ENCODE results near the gene CACUL1. TPM values are rescaled to one million over a fixed set of nuclear protein-coding genes. Genes with fewer than 3 reads are reported as not detected.
"Not testable (repeated sequence)": the region's sequence is repeated elsewhere in the genome, so short reads cannot be mapped to it uniquely, and the experiment has no call there.

The CACUL1 gene
- total RNA-seq, 1 experiment from 2014 or later = 31.9 TPM

GRCh38 chr10:118785551-118785950 lies 30.8 kb upstream of the CACUL1 start:
- intact Hi-C loops (cut with micrococcal nuclease; ENCODE audit: unreplicated experiment) = no loop called here
- Histone ChIP-seq H3K27ac (ENCODE audit: low read depth, low read length, poor library complexity, severe bottlenecking) (no peak overlapping the region), H3K9me3 (ENCODE audit: low read depth, low read length, poor library complexity, severe bottlenecking) (no peaks in the 10 kb centered on the region), H3K27me3 (replicated peaks; ENCODE audit: insufficient read depth, low read depth, low read length, poor library complexity) (peaks cover 17% of the 10 kb centered on the region), H3K4me1 (ENCODE audit: insufficient read depth, low read length, poor library complexity, severe bottlenecking) (no peaks in the 10 kb centered on the region), H3K4me3 (ENCODE audit: low read depth, low read length, poor library complexity, severe bottlenecking) (no peak overlapping the region), H3K36me3 (ENCODE audit: insufficient read depth, low read length, poor library complexity, severe bottlenecking) (no peaks in the 10 kb centered on the region)
- BruUV-seq (replicated peaks) = no TSS peak
- TF ChIP-seq EZH2 (IDR thresholded peaks at IDR 0.05; ENCODE audit: borderline replicate concordance, low read depth, low read length, poor library complexity, severe bottlenecking) = no peak
- TF ChIP-seq, protein P1, sequence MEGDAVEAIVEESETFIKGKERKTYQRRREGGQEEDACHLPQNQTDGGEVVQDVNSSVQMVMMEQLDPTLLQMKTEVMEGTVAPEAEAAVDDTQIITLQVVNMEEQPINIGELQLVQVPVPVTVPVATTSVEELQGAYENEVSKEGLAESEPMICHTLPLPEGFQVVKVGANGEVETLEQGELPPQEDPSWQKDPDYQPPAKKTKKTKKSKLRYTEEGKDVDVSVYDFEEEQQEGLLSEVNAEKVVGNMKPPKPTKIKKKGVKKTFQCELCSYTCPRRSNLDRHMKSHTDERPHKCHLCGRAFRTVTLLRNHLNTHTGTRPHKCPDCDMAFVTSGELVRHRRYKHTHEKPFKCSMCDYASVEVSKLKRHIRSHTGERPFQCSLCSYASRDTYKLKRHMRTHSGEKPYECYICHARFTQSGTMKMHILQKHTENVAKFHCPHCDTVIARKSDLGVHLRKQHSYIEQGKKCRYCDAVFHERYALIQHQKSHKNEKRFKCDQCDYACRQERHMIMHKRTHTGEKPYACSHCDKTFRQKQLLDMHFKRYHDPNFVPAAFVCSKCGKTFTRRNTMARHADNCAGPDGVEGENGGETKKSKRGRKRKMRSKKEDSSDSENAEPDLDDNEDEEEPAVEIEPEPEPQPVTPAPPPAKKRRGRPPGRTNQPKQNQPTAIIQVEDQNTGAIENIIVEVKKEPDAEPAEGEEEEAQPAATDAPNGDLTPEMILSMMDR (conservative IDR thresholded peaks at IDR 0.05; ENCODE audit: low read depth, low read length) = no peak
- DNase-seq (ENCODE audit: low spot score) = no peak
- ChIA-PET CTCF (no interaction called here), POLR2A (ENCODE audit: low non-redundant PET) (no interaction called here)

- DNase-seq (ENCODE audit: low spot score) = no peak
- no TSS peak for BruUV-seq (replicated peaks)
- Histone ChIP-seq H3K27ac (ENCODE audit: low read depth, low read length, poor library complexity, severe bottlenecking) (no peak overlapping the region), H3K27me3 (replicated peaks; ENCODE audit: insufficient read depth, low read depth, low read length, poor library complexity) (peaks cover 17% of the 10 kb centered on the region), H3K36me3 (ENCODE audit: insufficient read depth, low read length, poor library complexity, severe bottlenecking) (no peaks in the 10 kb centered on the region), H3K4me1 (ENCODE audit: insufficient read depth, low read length, poor library complexity, severe bottlenecking) (no peaks in the 10 kb centered on the region), H3K9me3 (ENCODE audit: low read depth, low read length, poor library complexity, severe bottlenecking) (no peaks in the 10 kb centered on the region), H3K4me3 (ENCODE audit: low read depth, low read length, poor library complexity, severe bottlenecking) (no peak overlapping the region)
- intact Hi-C loops (cut with micrococcal nuclease; ENCODE audit: unreplicated experiment) = no loop called here
- ChIA-PET CTCF (no interaction called here), POLR2A (ENCODE audit: low non-redundant PET) (no interaction called here)
- TF ChIP-seq, protein P1 (conservative IDR thresholded peaks at IDR 0.05; ENCODE audit: low read depth, low read length) = no peak
- TF ChIP-seq EZH2 (IDR thresholded peaks at IDR 0.05; ENCODE audit: borderline replicate concordance, low read depth, low read length, poor library complexity, severe bottlenecking) = no peak
Observed at GRCh38 chr10:118783776-118784545, 29.2 kb upstream of the CACUL1 start.

DNA sequence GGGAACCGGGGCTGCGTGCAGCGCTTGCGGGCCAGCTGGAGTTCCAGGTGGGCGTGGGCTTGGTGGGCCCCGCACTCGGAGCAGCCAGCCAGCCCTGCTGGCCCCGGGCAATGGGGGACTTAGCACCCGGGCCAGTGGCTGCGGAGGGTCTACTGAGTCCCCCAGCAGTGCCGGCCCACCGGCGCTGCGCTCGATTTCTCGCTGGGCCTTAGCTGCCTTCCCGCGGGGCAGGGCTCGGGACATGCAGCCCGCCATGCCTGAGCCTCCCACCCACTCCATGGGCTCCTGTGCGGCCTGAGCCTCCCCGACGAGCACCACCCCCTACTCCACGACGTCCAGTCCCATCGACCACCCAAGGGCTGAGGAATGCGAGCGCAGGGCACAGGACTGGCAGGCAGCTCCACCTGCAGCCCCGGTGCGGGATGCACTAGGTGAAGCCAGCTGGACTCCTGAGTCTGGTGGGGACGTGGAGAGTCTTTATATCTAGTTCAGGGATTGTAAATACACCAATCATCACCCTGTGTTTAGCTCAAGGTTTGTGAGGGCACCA lies 28.2 kb upstream of the CACUL1 start:
- CTCF ChIA-PET; H3K4me3 ChIP-seq (ENCODE audit: low read depth, low read length, poor library complexity, severe bottlenecking); POLR2A ChIA-PET (ENCODE audit: low non-redundant PET); H3K4me1 ChIP-seq (ENCODE audit: insufficient read depth, low read length, poor library complexity, severe bottlenecking); H3K27ac ChIP-seq (ENCODE audit: low read depth, low read length, poor library complexity, severe bottlenecking); BruUV-seq (replicated peaks); intact Hi-C loops (cut with micrococcal nuclease; ENCODE audit: unreplicated experiment); H3K9me3 ChIP-seq (ENCODE audit: low read depth, low read length, poor library complexity, severe bottlenecking); DNase-seq (ENCODE audit: low spot score); H3K36me3 ChIP-seq (ENCODE audit: insufficient read depth, low read length, poor library complexity, severe bottlenecking): not testable (repeated sequence)
- H3K27me3 ChIP-seq (replicated peaks; ENCODE audit: insufficient read depth, low read depth, low read length, poor library complexity) = peaks cover 11% of the 10 kb centered on the region

GRCh38 chr10:118781541-118781940 lies 26.8 kb upstream of the CACUL1 start:
- ChIA-PET POLR2A (ENCODE audit: low non-redundant PET) (no interaction called here), CTCF (no interaction called here)
- Histone ChIP-seq H3K4me1 (ENCODE audit: insufficient read depth, low read length, poor library complexity, severe bottlenecking) (no peaks in the 10 kb centered on the region), H3K27me3 (replicated peaks; ENCODE audit: insufficient read depth, low read depth, low read length, poor library complexity) (no peaks in the 10 kb centered on the region), H3K4me3 (ENCODE audit: low read depth, low read length, poor library complexity, severe bottlenecking) (no peak overlapping the region), H3K27ac (ENCODE audit: low read depth, low read length, poor library complexity, severe bottlenecking) (no peak overlapping the region), H3K36me3 (ENCODE audit: insufficient read depth, low read length, poor library complexity, severe bottlenecking) (no peaks in the 10 kb centered on the region), H3K9me3 (ENCODE audit: low read depth, low read length, poor library complexity, severe bottlenecking) (peaks cover 2% of the 10 kb centered on the region)
- TF ChIP-seq, protein P1 (conservative IDR thresholded peaks at IDR 0.05; ENCODE audit: low read depth, low read length) = no peak
- BruUV-seq (replicated peaks) = no TSS peak
- intact Hi-C loops (cut with micrococcal nuclease; ENCODE audit: unreplicated experiment) = no loop called here
- DNase-seq (ENCODE audit: low spot score) = no peak

All from A673 (cell line).